OCI-LY1 (cell line): ENCODE measurements around the gene PLA2G4B.

Experiments
- EZH2 ChIP-seq: fragments of 200-600 bp; sonication (generic), shearing (Covaris generic); IDR thresholded peaks from 2 replicates; pipeline ENCODE4 v1.8.0; 2017; ENCODE audit warnings: borderline replicate concordance, mixed run types, mild to moderate bottlenecking, antibody characterized with exemption, low read length, moderate library complexity, mixed read lengths
- TF ChIP-seq, protein P1 (sequence below): fragments of 200-600 bp; sonication (generic), shearing (Covaris generic); IDR thresholded peaks from 2 replicates; pipeline ENCODE4 v1.5.1; 2017; ENCODE audit warnings: mild to moderate bottlenecking, antibody characterized with exemption, low read length, moderate library complexity, mixed read lengths

DNA sequence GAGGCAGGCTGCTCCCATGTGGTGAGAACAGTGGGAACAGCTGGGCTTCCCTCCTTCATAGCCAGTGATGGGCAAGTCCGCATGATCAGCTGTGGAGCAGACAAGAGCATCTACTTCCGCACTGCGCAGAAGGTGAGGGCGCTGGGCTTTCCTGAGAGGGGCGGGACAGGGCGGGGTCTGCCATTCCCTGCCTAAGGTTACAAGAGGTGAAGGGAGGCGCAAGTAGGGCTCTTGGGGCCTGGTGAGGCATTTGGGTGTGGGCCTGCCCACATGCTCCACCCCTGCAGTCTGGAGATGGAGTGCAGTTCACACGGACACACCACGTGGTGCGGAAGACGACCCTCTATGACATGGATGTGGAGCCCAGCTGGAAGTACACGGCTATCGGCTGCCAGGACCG lies 21.3 kb upstream of the PLA2G4B start:
- TF ChIP-seq, protein P1, sequence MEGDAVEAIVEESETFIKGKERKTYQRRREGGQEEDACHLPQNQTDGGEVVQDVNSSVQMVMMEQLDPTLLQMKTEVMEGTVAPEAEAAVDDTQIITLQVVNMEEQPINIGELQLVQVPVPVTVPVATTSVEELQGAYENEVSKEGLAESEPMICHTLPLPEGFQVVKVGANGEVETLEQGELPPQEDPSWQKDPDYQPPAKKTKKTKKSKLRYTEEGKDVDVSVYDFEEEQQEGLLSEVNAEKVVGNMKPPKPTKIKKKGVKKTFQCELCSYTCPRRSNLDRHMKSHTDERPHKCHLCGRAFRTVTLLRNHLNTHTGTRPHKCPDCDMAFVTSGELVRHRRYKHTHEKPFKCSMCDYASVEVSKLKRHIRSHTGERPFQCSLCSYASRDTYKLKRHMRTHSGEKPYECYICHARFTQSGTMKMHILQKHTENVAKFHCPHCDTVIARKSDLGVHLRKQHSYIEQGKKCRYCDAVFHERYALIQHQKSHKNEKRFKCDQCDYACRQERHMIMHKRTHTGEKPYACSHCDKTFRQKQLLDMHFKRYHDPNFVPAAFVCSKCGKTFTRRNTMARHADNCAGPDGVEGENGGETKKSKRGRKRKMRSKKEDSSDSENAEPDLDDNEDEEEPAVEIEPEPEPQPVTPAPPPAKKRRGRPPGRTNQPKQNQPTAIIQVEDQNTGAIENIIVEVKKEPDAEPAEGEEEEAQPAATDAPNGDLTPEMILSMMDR, result no peak
- TF ChIP-seq EZH2, result no peak
